HFF-Myc (cell line): ENCODE data around the gene VWA5B1.

Experiments
- DNase-seq: peaks from one replicate; pipeline ENCODE4 v3.0.0-alpha.2; 2011; ENCODE audit warnings: low read depth; ENCODE audit errors: extremely low read depth
- H3K4me3 ChIP-seq: replicated peaks from 2 replicates; pipeline ENCODE4 v1.5.1; 2011; ENCODE audit warnings: low read depth, mild to moderate bottlenecking, control low read depth, low read length
- CTCF ChIP-seq: IDR thresholded peaks from 2 replicates; pipeline ENCODE4 v1.5.1; 2012; ENCODE audit warnings: mild to moderate bottlenecking, low read depth, low read length, control low read depth; ENCODE audit errors: missing control alignments

VWA5B1 gene

GRCh38 chr1:20365421-20366055, 74.9 kb downstream of the VWA5B1 start:
- H3K4me3 ChIP-seq = no peak overlapping the region
- no peak for TF ChIP-seq CTCF
- no peak for DNase-seq

GRCh38 chr1:20366056-20366462, 75.4 kb downstream of the VWA5B1 start:
- DNase-seq = no peak
- no peak overlapping the region for H3K4me3 ChIP-seq
- no peak for TF ChIP-seq CTCF

DNA sequence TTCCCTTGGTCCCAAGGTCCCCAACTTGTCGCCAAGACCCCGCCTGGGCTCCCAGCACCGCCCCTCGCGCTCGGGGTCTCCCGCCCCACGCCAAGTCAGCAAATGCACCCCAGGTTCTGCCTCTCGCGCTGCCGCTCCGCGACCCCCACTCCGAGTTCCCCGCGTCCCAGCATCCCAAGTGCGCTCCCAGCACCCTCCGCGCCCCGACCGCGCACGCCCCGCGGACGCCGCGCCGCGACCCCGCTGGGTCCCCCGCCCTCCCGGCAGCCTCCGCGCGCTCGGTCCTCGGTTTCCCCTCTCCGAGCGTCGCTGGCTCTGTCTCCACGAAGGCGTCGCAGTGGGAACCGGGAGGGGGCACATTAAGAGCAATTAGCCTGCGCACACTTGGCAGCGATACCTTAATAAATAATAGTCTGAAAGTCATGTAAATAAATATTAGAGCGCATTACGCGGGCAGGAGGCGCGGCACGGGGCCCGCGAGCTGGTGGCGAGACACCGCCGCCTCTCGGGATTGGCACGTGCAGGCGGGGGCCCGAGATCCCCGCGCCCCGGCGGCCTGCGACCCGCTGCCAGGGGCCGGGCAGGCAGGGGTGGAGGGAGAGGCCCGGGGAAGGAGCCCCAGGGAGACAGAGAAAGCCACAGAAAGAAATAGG, 75.9 kb downstream of the VWA5B1 start:
- no peak for TF ChIP-seq CTCF
- no peak overlapping the region for H3K4me3 ChIP-seq

DNA sequence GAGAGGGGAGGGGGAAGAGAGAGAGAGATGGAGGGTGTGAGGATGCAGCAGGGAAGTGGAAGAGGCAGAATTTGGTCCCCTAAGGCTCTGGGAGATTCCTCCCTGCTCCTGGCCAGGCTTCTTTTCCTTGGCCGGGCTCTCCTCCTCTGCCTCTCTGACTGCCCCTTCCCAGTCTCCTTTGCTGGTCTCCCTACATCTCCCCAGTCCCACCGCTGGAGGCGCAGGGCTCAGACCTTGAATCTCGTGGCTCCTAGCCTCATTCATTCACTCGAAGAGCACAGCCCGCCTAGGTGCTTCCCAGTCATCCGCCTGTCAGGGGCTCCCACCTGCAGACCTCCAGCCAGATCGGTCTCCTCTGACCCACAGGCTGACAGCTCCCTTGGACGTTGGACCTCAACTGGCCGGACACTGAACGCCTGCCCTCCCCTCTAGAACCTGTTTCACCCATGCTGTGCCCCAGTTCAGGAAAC, 76.5 kb downstream of the VWA5B1 start:
- H3K4me3 ChIP-seq = no peak overlapping the region
- DNase-seq = peak; percentile 6
- TF ChIP-seq CTCF = peak; percentile 61

More for the DNA sequence above, 75.9 kb downstream of the VWA5B1 start:
- no peak for DNase-seq

- H3K4me3 ChIP-seq = no peak overlapping the region
- DNase-seq = no peak
Measured at GRCh38 chr1:20367626-20368025, 77.0 kb downstream of the VWA5B1 start.

DNA sequence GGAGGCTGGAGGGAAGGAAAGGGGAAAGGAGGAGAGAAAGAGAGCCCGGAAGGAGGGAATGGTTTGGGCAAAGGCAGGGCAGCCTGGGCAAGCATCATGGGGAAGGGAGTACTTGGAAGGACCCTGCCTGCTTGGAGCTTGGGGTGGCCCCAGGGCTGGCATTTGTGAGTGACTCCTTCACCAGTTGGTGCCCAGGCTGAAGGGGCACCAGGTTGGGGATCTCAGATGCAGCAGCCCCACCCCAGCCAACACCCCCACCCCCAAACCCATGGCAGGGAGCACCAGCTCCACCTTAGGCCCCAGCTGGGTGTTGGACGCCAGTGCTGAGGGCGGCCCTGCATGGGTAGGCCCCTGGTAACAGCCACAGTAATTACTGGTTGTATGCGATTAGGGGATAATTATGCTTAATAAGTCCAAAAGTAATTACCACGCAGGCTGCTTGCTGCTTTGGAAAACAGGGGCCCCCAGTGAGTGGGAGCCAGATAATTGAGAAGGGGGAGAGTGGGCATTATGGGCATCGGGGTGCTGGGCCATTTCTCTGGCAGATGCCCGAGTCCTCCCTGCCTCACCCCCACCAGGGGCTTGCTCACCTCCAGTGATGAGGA, 78.3 kb downstream of the VWA5B1 start:
- DNase-seq = no peak
- no peak for TF ChIP-seq CTCF

More at GRCh38 chr1:20367626-20368025, 77.0 kb downstream of the VWA5B1 start:
- no peak for TF ChIP-seq CTCF

More for the DNA sequence above, 78.3 kb downstream of the VWA5B1 start:
- H3K4me3 ChIP-seq = no peak overlapping the region
